Loucy (cell line): Measurements from ENCODE around the gene PRAMEF17.
"Not testable (repeated sequence)": the region's sequence is repeated elsewhere in the genome, so short reads cannot be mapped to it uniquely, and the experiment has no call there.

Source experiments
- H2AFZ ChIP-seq: fragments of 200-600 bp; sonication (generic); 2 replicates; pipeline ENCODE4 v1.6.0; 2016; ENCODE audit warnings: antibody characterized with exemption, mild to moderate bottlenecking, low read length, moderate library complexity
- H3F3A ChIP-seq: fragments of 200-600 bp; 2 replicates; pipeline ENCODE4 v1.6.0; 2016; ENCODE audit warnings: antibody characterized with exemption, low read depth, mild to moderate bottlenecking
- H3K27me3 ChIP-seq: fragments of 200-600 bp; sonication (generic); 2 replicates; pipeline ENCODE4 v1.6.1; 2014; ENCODE audit warnings: low read length, mild to moderate bottlenecking; ENCODE audit not compliant: insufficient read depth, poor library complexity, severe bottlenecking
- H3K36me3 ChIP-seq: fragments of 200-600 bp; sonication (generic); 2 replicates; pipeline ENCODE4 v1.6.1; 2016; ENCODE audit warnings: low read length; ENCODE audit not compliant: insufficient read depth
- H3K4me1 ChIP-seq: fragments of 200-600 bp; sonication (generic); 2 replicates; pipeline ENCODE4 v1.5.1; 2014; ENCODE audit warnings: low read length, mild to moderate bottlenecking; ENCODE audit not compliant: insufficient read depth, poor library complexity, severe bottlenecking
- H3K4me2 ChIP-seq: fragments of 200-600 bp; sonication (generic); 2 replicates; pipeline ENCODE4 v1.6.0; 2014; ENCODE audit warnings: antibody characterized with exemption, low read length, low read depth, mild to moderate bottlenecking; ENCODE audit not compliant: poor library complexity, severe bottlenecking
- H3K4me3 ChIP-seq: fragments of 200-600 bp; sonication (generic); 2 replicates; pipeline ENCODE4 v1.5.1; 2014; ENCODE audit warnings: low read length, mild to moderate bottlenecking, mixed read lengths; ENCODE audit not compliant: poor library complexity, severe bottlenecking
- H3K79me2 ChIP-seq: fragments of 200-600 bp; sonication (generic); 2 replicates; pipeline ENCODE4 v1.6.1; 2014; ENCODE audit warnings: low read length; ENCODE audit not compliant: insufficient read depth
- H3K9ac ChIP-seq: fragments of 200-600 bp; sonication (generic); 2 replicates; pipeline ENCODE4 v1.6.0; 2014; ENCODE audit warnings: mild to moderate bottlenecking, low read depth, low read length, moderate library complexity; ENCODE audit not compliant: poor library complexity, severe bottlenecking
- H3K9me2 ChIP-seq: fragments of 200-600 bp; sonication (generic); replicated peaks from 2 replicates; pipeline ENCODE4 v1.6.1; 2016; ENCODE audit warnings: low read depth, low read length, mixed read lengths
- H3K9me3 ChIP-seq: fragments of 200-600 bp; sonication (generic); 2 replicates; pipeline ENCODE4 v1.6.1; 2014; ENCODE audit warnings: mild to moderate bottlenecking, antibody characterized with exemption, low read length, low read depth; ENCODE audit not compliant: insufficient read depth
- H4K20me1 ChIP-seq: fragments of 200-600 bp; sonication (generic); 2 replicates; pipeline ENCODE4 v1.6.0; 2014; ENCODE audit warnings: antibody characterized with exemption, low read length, mild to moderate bottlenecking; ENCODE audit not compliant: insufficient read depth, poor library complexity, severe bottlenecking
- EZH2phosphoT487 ChIP-seq: fragments of 200-600 bp; IDR thresholded peaks from 2 replicates; pipeline ENCODE4 v1.6.1; 2018; ENCODE audit warnings: antibody characterized with exemption, mild to moderate bottlenecking, moderate library complexity, borderline replicate concordance
- TF ChIP-seq, protein P1 (sequence below): fragments of 200-600 bp; sonication (generic); conservative IDR thresholded peaks from 2 replicates; pipeline ENCODE4 v1.5.1; 2014; ENCODE audit warnings: mild to moderate bottlenecking, antibody characterized with exemption, low read length

PRAMEF17 gene

DNA sequence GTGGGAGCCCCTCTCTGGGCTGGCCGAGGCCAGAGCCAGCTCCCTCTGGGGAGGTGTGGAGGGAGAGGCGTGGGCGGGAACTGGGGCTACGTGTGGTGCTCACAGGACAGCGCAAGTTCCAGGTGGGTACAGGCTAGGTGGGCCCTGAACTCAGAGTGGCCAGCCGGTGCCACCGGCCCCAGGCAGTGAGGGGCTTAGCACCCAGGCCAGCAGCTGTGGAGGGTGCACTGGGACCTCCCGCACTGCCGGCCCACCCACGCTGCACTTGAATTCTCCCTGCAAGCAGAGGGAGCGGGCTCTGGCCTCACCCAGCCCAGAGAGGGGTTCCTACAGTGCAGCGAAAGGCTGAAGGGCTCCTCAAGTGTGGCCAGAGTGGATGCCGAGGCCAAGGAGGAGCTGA lies 41.1 kb downstream of the PRAMEF17 start:
- Histone ChIP-seq H3K4me2 (no peak overlapping the region), H3F3A (no peaks in the 10 kb centered on the region), H2AFZ (no peak overlapping the region), H3K36me3 (no peaks in the 10 kb centered on the region), H3K27me3 (no peaks in the 10 kb centered on the region), H3K9me2 (no peaks in the 10 kb centered on the region), H4K20me1 (no peaks in the 10 kb centered on the region), H3K4me3 (no peak overlapping the region), H3K79me2 (no peaks in the 10 kb centered on the region), H3K4me1 (no peaks in the 10 kb centered on the region), H3K9ac (no peak overlapping the region), H3K9me3 (no peaks in the 10 kb centered on the region)
- TF ChIP-seq EZH2phosphoT487: no peak
- TF ChIP-seq, protein P1, sequence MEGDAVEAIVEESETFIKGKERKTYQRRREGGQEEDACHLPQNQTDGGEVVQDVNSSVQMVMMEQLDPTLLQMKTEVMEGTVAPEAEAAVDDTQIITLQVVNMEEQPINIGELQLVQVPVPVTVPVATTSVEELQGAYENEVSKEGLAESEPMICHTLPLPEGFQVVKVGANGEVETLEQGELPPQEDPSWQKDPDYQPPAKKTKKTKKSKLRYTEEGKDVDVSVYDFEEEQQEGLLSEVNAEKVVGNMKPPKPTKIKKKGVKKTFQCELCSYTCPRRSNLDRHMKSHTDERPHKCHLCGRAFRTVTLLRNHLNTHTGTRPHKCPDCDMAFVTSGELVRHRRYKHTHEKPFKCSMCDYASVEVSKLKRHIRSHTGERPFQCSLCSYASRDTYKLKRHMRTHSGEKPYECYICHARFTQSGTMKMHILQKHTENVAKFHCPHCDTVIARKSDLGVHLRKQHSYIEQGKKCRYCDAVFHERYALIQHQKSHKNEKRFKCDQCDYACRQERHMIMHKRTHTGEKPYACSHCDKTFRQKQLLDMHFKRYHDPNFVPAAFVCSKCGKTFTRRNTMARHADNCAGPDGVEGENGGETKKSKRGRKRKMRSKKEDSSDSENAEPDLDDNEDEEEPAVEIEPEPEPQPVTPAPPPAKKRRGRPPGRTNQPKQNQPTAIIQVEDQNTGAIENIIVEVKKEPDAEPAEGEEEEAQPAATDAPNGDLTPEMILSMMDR: no peak

DNA sequence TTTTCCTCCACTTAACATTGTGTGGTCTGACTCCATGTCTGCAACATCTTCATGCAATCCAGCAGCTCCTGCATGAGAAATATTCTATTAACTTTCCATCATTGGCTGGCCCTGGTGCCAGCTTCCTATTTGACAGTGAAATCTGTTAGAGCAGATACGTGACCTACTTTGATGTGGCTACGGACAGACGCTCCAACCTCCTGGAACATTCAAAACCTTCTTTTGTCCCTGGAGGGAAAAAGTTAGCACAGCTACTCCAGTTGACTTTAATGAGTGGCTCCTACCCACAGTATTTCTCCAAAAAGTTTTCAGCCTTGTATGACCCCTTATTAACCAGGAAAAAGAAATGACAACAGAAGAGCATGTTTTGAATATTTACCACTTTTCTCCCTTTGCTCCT lies 42.8 kb downstream of the PRAMEF17 start:
- H3K9me2 ChIP-seq: no peaks in the 10 kb centered on the region
- no peaks in the 10 kb centered on the region for H3K4me1 ChIP-seq
- no peaks in the 10 kb centered on the region for H3F3A ChIP-seq
- H3K27me3 ChIP-seq: no peaks in the 10 kb centered on the region
- no peaks in the 10 kb centered on the region for H3K9me3 ChIP-seq
- no peaks in the 10 kb centered on the region for H3K36me3 ChIP-seq
- TF ChIP-seq, protein P1: no peak
- no peak for TF ChIP-seq EZH2phosphoT487
- H3K4me2 ChIP-seq: no peak overlapping the region
- no peak overlapping the region for H3K4me3 ChIP-seq
- H4K20me1 ChIP-seq: no peaks in the 10 kb centered on the region
- H3K9ac ChIP-seq: no peak overlapping the region
- no peaks in the 10 kb centered on the region for H3K79me2 ChIP-seq
- no peak overlapping the region for H2AFZ ChIP-seq

DNA sequence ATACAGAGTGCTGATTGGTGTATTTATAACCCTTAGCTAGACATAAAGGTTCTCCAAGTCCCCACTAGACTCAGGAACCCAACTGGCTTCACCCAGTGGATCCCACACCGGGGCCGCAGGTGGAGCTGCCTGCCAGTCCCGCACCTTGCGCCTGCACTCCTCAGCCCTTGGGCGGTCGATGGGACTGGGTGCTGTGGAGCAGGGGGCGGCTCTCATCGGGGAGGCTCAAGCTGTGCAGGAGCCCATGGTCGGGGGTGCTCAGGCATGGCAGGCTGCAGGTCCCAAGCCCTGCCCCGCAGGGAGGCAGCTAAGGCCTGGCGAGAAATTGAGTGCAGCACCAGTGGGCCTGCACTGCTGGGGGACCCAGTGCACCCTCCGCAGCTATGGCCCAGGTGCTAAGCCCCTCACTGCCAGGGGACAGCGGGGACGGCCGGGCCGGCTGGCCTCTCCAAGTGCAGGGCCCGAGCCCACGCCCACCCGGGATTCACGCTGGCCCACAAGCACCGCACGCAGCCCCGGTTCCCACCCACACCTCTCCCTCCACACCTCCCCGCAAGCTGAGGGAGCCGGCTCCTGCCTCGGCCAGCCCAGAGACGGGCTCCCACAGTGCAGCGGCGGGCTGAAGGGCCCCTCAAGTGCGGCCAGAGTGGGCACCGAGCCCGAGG lies 44.4 kb downstream of the PRAMEF17 start:
- not testable (repeated sequence) for H3K79me2 ChIP-seq, H3K9me2 ChIP-seq, H3K9me3 ChIP-seq, H3K4me3 ChIP-seq, H3F3A ChIP-seq, H3K9ac ChIP-seq, H3K27me3 ChIP-seq, H2AFZ ChIP-seq, H3K4me1 ChIP-seq, H3K36me3 ChIP-seq, H3K4me2 ChIP-seq, H4K20me1 ChIP-seq

GRCh38 chr1:13435458-13435857 lies 46.0 kb downstream of the PRAMEF17 start:
- no peak overlapping the region for H3K4me3 ChIP-seq
- no peaks in the 10 kb centered on the region for H3K9me3 ChIP-seq
- no peaks in the 10 kb centered on the region for H3K27me3 ChIP-seq
- no peak overlapping the region for H2AFZ ChIP-seq
- H3K9ac ChIP-seq: no peak overlapping the region
- no peaks in the 10 kb centered on the region for H3K9me2 ChIP-seq
- H3F3A ChIP-seq: no peaks in the 10 kb centered on the region
- no peaks in the 10 kb centered on the region for H3K36me3 ChIP-seq
- H3K4me2 ChIP-seq: no peak overlapping the region
- H3K4me1 ChIP-seq: no peaks in the 10 kb centered on the region
- TF ChIP-seq EZH2phosphoT487: no peak
- TF ChIP-seq, protein P1: no peak
- H3K79me2 ChIP-seq: no peaks in the 10 kb centered on the region
- no peaks in the 10 kb centered on the region for H4K20me1 ChIP-seq

DNA sequence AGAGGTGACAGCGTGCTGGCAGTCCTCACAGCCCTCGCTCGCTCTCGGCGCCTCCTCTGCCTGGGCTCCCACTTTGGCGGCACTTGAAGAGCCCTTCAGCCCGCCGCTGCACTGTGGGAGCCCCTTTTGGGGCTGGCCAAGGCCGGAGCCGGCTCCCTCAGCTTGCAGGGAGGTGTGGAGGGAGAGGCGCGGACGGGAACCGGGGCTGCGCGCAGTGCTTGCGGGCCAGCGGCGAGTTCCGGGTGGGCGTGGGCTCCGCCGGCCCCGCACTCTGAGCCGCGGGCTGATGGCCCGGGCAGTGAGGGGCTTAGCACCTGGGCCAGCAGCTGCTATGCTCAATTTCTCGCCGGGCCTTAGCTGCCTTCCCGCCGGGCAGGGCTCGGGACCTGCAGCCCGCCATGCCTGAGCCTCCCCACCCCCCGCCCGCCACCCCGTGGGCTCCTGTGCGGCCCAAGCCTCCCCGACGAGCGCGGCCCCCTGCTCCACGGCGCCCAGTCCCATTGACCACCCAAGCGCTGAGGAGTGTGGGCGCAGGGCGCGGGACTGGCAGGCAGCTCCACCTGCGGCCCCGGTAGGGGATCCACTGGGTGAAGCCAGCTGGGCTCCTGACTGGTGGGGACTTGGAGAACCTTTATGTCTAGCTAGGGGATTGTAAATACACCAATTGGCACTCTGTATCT lies 49.8 kb downstream of the PRAMEF17 start:
- not testable (repeated sequence) for H2AFZ ChIP-seq, H3K9me3 ChIP-seq, H3K4me1 ChIP-seq, H3F3A ChIP-seq, H3K9me2 ChIP-seq, H3K27me3 ChIP-seq, H3K9ac ChIP-seq, H3K36me3 ChIP-seq, H3K79me2 ChIP-seq, H4K20me1 ChIP-seq, H3K4me3 ChIP-seq, H3K4me2 ChIP-seq
